Measurements from ENCODE around the gene ZFPL1.

The ZFPL1 gene

GRCh38 chr11:65083834-65084597, at the start of gene ZFPL1, which contains the start of gene CDCA5:
Gene ZFPL1, plus strand, starts transcription at chr11:65084222. Its CDS starts 477 bp downstream, at chr11:65084699.
Gene CDCA5, minus strand, starts transcription at chr11:65084040. Its CDS starts 62 bp downstream, at chr11:65083978.
- peak; percentile 96 for DNase-seq

- no peak for DNase-seq
Measured at GRCh38 chr11:65034423-65034822, 49.6 kb upstream of the ZFPL1 start.

DNA sequence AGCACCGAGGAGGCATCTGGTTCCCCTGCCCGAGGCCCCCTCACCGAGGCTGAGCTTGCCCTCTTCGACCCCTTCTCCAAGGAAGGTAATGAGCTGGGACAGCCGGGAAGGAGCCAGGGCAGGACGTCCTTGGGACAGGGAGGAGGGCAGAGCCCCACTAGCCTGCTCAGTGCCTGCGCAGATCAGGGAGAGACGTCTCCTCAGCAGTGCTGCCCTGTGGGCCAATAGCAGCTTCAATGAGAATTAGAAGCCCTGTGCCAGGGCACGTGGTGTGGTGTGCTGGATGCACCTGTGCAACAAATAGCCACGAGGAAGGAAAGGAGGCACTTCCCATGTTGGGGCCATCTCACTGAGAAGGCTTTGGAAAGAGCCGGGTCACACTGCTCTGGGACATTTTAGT, 48.4 kb upstream of the ZFPL1 start:
- DNase-seq, result no peak

DNA sequence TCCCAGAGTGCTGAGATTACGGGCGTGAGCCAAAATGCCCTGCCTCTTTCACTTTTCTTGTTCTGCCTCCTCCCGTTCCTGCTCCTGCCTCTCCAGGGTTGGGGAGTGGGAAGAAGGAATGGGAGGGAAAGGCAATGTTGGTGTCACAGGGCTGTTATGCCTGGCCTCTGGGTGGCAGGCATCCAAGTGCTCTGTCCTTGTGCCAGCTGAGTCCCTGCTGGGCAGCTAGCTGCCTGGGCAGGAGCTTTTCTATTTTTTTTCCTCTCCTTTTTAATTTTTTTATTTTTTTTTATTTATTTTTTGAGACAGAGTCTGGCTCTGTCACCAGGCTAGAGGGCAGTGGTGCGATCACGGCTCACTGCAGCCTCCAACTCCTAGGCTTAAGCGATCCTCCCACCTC, 47.1 kb upstream of the ZFPL1 start:
- no peak for DNase-seq

- DNase-seq, result no peak
Measured at GRCh38 chr11:65040520-65040846, 43.5 kb upstream of the ZFPL1 start.

DNA sequence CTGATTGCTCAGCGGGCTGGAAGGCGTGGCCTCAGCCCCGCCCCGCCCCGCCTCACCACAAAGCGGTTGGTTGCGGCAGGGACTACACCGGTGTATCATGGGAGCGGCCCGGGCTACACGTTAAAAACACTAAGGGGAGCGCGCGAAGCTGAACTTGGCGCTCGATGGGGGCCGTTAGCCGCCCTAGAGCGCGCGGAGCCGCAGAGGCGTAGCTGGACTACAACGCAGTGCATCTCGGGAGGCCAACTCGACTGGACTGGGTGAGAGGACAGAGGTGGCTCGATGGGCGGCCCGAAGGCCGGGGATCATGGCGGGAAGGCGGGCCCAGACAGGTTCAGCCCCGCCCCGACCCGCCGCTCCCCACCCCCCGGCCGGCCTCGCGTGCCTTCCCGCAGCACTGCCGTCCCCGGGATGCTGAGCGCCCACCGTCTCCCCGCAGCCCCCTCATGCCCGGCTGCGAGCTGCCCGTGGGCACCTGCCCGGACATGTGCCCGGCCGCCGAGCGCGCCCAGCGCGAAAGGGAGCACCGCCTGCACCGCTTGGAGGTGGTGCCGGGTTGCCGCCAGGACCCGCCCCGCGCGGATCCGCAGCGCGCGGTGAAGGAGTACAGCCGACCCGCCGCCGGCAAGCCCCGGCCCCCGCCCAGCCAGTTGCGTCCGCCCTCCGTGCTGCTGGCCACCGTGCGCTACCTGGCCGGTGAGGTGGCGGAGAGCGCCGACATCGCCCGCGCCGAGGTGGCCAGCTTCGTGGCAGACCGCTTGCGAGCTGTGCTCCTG, 43.0 kb upstream of the ZFPL1 start, which contains the start of gene SAC3D1:
Gene SAC3D1, plus strand, starts transcription at position 364 of the 776 bp plus-strand sequence. Its CDS starts 83 bp downstream, at position 447.
- DNase-seq, result peak; percentile 85

DNA sequence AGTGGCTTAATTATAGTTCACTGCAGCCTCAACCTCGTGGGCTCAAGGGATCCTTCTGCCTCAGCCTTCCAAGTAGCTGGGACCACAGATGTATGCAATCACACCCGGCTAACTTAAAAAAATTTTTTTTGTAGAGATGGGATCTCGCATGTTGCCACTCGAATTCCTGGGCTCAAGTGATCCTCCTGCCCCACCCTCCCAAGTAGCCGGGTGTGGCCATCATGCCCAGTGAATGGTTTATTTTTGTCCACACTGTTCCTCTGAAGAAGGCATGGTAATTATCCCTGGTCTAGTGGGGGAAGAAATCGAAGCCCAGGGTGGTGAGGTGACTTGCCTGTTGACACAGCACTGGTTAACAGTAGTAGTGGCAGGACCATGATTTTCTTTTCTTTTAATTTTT, 41.1 kb upstream of the ZFPL1 start:
- no peak for DNase-seq

- DNase-seq, result no peak
Measured at GRCh38 chr11:65043881-65044501, 40.0 kb upstream of the ZFPL1 start.

DNA sequence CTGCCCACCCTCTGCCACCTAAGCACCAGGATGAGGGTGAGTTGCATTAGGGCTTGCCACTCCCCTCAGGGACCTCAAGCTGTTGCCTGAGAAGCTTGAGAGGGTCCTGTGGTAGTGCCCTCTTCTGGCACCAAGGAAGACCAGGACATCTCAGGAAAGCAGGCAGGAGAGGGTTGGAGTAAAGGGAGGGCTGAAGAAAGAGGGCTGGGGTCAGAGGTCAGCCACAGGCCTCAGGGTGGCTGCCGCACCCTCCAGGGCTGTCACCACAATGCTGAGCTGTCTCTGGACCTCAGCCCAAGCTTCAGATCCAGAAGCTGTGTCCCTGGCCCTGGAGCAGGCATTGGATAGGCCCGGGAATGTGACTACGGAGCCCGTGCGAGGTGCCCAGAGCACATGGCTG, 39.0 kb upstream of the ZFPL1 start:
- no peak for DNase-seq

DNA sequence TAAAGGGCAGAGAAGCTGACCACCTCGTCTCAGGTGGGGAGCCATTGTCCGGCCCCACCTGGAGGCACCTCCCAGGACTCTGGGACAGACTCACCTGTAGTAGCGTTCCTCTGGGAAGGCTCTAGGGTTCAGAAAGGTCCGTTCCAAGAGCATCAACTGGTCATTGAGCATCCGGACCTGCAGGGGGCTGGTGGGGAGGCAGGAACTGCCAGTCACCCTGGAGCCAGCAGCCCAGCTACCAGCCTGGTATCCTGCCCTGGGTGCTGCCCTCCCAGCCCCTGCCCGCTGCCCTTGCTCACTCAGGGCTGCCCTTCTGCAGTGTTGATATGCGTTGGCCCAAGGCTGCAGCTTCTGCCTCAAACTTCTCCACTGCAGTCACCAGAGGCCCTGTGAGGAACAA, 38.3 kb upstream of the ZFPL1 start:
- no peak for DNase-seq

DNA sequence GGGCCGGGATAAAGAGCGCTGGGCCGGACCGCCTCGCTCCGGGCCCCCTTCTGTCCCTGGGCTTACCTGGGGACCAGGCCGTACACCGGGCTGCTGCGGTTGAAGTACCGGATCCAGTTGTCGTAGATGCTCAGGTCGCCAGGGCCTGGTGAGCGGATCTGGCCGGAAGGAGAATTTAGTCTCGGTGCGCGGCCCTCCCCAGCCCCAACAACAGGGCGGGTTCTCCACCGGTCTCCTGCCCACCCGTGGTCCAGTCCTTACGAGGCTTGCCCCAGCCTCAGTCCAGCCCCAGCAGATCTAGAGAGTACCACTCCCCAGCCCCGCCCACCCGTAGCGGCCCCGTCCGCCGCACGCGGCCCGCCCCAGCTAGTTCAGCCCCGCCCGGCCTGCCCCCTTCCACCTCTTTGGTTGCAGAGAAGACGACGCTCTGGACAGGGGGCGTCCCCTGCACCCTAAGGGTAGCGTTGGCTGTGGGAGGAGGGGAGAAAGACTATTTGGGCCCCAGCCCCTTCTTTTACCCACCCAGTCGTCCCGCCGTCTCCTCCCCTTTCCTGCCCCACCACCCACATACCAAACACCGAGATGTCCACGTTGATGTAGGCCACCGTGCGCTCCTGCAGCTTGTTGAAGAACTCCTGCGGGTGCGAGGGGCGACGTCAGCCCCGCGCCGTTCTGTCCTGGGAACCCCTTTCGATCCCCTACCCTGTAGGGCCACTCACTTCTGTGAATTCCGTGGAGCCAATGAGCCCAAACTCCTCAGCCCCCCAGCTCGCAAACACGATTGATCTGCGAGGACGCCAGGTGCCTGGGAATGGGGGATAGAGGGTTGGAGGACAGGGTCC, 36.2 kb upstream of the ZFPL1 start:
- DNase-seq, result peak; percentile 7

- DNase-seq, result no peak
Measured at GRCh38 chr11:65051398-65051858, 32.6 kb upstream of the ZFPL1 start.

DNA sequence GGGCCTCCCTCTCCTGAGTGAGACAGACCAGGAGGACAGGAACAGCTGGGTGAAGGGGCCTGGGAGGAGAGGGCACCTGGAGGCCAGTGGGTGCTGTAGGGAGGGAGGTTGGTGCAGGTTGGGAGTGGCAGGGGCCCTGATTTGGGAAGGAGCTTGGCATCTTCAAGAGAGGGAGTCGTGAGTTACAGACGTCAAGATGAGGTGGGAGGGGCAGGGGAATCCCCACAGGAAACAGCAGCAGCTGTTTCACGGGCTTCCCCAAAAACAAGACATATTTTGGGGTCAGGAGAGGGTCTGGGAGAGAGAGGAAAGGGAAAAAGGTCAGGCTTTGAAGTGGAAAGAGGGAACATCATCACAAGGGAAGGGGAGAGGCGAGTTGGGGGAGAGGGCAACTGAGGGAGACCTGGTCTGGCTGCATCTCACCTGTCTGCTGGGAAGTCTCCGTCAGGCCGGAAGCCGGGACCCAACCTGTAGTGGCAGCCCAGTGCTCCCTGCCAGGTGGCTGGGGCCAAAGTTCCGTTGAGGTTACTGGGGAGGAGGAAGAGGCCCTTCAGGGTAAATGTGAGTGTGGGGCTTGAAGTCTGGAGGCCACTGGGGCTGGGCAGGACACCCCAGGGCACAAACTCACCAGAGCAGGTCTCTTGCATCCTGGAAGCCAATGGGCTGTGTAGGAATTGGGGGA, 30.1 kb upstream of the ZFPL1 start:
- peak; percentile 9 for DNase-seq

DNA sequence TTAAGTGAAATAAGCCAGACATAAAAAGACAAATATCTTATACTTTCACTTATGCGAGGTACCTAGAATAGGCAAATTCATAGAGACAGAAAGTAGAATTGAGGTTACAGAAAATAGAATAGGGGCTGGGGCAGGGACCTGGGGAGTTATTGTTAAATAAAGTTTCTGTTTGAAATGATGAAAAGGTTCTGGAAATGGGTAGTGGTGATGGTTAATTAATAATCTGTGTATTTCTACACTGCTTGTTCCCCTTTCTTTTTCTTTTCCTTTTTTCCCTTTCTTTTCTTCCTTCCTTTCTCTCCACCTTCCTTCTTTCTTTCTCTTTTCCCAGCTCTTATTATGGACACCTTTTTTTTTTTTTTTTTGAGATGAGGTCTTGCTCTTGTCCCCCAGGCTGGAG, 28.5 kb upstream of the ZFPL1 start:
- no peak for DNase-seq

DNA sequence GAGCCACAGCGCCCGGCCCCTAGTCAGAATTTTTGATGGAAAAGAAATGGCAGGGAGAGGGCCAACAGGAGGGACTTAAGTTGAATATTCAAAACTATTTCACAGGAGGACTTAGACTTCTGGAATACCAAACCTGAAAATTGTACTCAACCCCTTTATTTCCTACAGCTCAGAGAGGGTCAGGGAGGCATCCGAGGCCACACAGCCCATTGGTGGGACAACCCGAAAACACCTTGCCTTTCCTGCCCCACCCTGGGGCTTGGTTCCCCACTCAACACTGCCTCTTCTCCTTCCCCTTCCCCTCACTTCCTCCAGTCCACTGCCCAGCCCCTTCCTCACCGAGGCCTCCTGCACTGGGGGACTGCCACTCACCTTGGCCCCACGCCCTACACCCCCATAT, 27.0 kb upstream of the ZFPL1 start:
- no peak for DNase-seq

DNA sequence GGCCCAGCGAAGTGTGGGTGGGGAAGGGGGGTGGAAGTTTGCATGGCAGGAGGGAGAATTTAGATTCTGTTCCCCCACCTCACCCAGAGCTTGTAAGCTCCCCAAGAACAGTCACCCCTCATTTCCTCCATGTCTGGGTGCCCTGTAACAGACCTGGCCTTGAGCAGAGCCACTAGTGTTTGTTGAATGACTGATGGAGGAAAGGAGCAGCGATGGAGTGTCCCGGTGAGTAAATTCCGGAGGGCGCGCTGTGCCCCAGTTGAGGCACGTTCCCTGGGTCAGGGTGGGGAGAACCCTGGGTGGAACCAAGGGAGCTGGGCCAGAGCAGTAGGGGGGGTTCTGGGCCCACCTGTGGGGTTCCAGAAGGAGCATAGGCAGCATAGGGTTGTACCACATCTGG, 26.5 kb upstream of the ZFPL1 start:
- DNase-seq, result no peak

DNA sequence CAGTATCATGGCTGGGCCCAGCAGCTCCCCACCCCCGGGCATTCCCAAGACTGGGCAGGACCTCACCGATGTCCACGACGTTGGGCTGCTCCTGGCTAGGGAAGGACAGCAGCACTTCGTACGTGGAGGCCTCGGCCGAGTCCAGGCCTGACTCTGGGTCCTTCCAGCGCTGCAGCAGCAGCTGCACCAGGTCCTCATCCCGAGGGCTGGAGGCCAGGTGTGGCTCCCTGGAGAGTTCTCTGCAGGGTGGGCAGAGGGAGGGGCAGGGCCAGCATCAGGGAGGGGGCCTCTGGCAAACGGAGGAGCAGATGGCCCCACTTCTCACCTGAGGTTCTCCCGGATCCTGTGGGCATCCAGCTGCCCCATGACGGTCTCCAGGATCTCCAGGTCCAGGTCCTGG, 26.0 kb upstream of the ZFPL1 start:
- no peak for DNase-seq

- no peak for DNase-seq
Measured at GRCh38 chr11:65058419-65059054, 25.5 kb upstream of the ZFPL1 start, which contains the start of gene NAALADL1. Gene NAALADL1, minus strand, starts transcription at chr11:65058553. Its CDS starts 32 bp downstream, at chr11:65058521.

- no peak for DNase-seq
Measured at GRCh38 chr11:65059523-65059922, 24.5 kb upstream of the ZFPL1 start.

GRCh38 chr11:65059959-65060824, 23.8 kb upstream of the ZFPL1 start:
- no peak for DNase-seq
